Adrenal gland (tissue), 5 donors: ENCODE results near the gene MIGA2.

Experiments
- POLR2A ChIP-seq, 2 donors: fragments of 450-650 bp; IDR thresholded peaks; one replicate each; pipeline ENCODE4 v1.6.1; 2017; ENCODE audit warnings: antibody characterized with exemption in 2 of 2, mild to moderate bottlenecking in 2 of 2, moderate library complexity in 1 of 2
- TF ChIP-seq, protein P1 (sequence below), 6 experiments: fragments of 450-650 bp in 4 of 6; fragments of 200-600 bp in 2 of 6; sonication (generic) in 1 of 6; IDR thresholded peaks; 1 replicate in 5 of 6; 2 replicates in 1 of 6; pipeline versions ENCODE4 v1.5.1 to v1.8.0; 2016 to 2021; ENCODE audit warnings: antibody characterized with exemption in 6 of 6, mild to moderate bottlenecking in 2 of 6, moderate library complexity in 1 of 6
- donor health status: DM: no; HTN: no; CAD: no.

DNA sequence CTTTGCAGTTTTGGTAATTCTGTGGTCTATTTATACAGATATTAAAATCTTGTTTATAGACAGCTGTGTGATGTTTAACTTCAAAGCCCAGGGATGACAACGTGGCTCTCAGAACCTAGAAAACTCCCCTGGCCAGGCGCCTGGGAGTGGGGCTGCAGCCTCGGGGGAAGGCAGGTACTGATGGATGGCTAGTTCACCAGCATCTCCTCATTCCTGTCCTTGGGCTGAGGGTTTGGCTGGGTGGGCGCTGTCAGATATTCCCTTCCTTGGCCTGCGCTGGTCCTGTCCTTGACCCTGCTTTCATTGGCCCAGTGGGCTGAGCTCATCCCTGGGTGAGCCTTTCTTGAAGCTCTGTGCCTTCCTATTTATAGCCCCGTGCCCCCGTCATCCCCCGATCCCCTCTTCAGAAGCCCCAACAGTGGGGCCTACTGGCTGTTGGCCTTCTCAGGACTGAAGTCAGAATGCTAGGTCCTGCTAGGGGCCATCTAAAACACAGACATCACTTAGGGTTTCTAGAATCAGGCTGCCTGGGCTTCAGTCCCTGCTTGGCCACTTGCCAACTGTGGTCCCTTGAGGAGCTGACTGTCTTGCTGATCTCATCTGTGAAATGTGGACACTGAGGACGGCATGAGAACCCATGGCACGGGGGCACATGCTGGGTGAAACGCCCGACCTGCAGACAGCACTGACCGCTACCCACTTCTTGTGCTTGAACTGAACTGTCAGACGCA, 29.2 kb upstream of the MIGA2 start:
- TF ChIP-seq, protein P1, sequence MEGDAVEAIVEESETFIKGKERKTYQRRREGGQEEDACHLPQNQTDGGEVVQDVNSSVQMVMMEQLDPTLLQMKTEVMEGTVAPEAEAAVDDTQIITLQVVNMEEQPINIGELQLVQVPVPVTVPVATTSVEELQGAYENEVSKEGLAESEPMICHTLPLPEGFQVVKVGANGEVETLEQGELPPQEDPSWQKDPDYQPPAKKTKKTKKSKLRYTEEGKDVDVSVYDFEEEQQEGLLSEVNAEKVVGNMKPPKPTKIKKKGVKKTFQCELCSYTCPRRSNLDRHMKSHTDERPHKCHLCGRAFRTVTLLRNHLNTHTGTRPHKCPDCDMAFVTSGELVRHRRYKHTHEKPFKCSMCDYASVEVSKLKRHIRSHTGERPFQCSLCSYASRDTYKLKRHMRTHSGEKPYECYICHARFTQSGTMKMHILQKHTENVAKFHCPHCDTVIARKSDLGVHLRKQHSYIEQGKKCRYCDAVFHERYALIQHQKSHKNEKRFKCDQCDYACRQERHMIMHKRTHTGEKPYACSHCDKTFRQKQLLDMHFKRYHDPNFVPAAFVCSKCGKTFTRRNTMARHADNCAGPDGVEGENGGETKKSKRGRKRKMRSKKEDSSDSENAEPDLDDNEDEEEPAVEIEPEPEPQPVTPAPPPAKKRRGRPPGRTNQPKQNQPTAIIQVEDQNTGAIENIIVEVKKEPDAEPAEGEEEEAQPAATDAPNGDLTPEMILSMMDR (IDR thresholded peaks at IDR 0.05) = peak in 2 of 6 experiments; percentile 3 to 4
- TF ChIP-seq POLR2A (IDR thresholded peaks at IDR 0.05) = no peak
